GM21515 (cell line): Measurements from ENCODE around the gene IRF7.

Experiments used
- ATAC-seq: cut with Tn5 transposase; IDR thresholded peaks from one replicate; pipeline ENCODE4 v1.9.1; 2021; ENCODE audit not compliant: unreplicated experiment

Gene IRF7

GRCh38 chr11:621838-622237 lies 6.1 kb upstream of the IRF7 start:
- ATAC-seq = no peak

DNA sequence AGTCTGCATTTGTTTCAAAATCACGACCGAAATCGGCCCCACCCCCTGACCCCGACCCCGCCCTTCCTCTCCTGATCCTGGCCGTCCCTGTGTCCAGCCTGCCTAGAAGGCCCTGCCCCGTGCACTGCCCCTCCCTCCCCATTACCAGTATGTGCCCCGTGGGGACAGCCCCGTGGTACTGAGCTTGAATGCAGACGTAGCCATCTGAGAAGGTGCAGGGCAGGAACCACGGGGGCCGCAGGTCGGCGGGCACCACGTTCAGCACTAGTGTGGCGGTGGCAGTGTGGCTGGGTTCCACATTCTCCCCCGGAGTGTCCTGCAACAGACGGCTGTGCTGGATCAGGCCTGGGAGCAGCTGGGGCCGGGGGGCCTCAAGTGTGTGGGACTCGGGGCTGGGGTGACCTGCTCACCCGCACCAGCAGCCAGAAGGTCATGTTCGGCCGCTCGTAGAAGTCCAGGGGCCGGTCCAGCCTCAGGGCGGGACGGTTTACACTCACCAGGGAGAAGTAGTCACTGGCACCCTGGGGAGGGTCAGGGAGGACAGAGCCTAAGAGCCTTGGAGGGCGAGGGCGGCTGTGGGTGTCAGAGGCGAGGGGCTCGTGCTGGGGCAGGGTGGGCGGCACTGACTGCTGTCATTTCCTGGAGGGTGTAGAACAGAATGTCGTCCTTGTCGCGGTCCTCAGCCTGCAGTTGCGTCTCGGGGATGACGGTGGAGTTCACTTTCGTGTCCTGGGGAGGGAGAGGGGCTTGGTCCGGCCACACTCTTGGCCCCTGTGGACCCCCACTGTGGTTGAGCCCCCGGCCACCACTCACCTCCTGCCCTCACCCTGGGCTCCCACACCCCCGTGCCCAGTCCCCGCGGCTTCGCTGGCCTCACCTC lies 5.4 kb upstream of the IRF7 start:
- no peak for ATAC-seq

DNA sequence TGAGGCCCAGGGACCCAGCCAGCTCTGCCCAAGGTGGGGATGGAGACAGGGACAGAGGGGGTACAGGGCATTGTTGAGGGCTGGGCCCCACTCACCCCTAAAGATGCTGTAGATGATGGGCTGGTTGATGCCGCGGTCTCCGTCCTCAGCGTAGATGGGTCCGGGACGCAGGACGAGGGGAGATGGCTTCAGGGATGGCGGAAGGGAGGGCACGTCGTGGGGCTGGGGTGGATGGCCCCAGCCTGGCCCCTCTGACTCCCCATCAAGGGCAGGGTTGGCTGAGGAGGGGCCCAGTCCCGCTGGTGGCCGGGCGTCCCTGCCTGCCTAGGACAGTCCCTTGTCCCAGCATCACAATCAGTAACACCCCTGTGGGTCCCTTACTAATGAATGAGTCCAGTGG lies 4.5 kb upstream of the IRF7 start:
- no peak for ATAC-seq

GRCh38 chr11:619628-620050 lies 3.9 kb upstream of the IRF7 start:
- no peak for ATAC-seq

DNA sequence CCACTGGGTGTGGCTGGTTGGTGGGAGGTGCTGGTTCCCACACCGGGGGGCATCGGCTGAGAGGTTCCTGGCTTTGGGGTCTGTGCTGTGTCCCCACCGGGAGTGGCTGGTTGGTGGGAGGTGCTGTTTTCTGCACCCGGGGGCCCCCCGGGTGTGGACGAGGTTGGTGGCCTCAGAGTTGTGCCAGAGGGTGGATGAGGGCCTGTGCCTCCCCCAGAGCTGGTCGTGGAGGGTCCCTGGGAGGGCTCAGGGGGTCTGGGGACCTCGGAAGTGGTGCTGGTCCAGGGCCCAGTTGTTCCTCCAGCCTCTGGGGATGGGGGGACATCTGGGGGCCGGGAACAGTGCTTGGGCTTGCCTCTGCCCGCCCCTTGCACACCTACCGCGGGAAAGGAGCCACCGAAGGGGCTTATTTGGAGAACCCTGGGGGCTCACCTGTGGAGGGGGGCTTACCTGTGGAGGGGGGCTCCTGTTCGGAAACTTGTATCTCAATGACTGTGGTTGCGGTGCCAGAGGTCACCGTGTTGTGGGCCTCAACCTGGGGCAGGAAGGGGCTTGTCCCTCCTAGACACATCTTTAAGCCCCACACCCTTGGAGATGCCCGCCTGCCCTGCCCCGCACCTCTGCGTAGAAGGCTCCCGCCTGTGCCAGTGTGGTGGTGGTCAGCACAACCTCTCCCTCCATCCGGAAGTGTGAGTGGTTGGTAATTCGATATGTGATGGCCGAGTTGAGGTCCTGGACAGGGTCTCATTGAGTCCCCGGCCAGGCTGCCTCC lies 3.3 kb upstream of the IRF7 start:
- no peak for ATAC-seq

- ATAC-seq = no peak
Measured at GRCh38 chr11:617912-618682, 2.3 kb upstream of the IRF7 start.

- no peak for ATAC-seq
Measured at GRCh38 chr11:617199-617911, 1.6 kb upstream of the IRF7 start.

GRCh38 chr11:616320-617198 lies 809 bp upstream of the IRF7 start:
- ATAC-seq = no peak

DNA sequence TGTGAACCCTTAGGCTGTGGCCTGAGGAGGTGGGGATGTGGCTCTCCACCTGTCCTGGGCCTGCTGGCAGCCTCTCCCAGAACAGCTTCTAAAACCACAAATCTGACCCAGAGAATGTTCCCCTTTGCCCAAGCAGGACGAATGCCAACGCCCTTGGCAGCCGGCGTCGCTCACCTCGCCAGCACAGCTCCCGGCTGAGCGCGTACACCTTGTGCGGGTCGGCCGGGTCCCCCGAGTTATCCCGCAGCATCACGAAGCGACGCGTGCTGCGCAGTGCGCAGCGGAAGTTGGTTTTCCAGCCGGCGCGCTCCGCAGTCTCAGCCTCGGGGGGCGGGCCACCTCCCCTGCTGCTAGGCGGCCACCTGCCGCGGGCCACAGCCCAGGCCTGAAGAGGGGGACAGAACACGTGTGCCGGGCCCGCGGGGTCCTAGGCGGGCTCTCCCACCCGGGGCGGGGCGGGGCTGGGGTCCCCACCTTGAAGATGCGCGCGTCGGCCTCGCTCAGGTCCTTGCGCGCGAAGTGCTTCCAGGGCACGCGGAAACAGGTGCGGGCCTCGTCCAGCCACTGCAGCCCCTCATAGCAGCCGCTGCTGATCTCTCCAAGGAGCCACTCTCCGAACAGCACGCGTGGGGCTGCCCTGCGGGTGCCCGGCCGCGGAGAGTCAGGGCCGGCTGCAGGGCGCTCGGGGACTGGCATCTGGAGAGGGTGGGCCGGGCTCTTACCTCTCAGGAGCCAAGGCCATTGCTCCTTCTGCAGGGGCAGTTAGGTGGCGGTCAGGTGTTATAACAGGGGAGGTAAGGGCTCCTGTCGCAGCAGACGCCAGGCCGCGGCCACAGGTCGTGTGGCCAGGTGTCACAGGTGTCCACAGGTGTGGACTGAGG lies 887 bp downstream of the IRF7 start:
- no peak for ATAC-seq

- ATAC-seq = no peak
Measured at GRCh38 chr11:614021-614622, 1.6 kb downstream of the IRF7 start.

- ATAC-seq = no peak
Measured at GRCh38 chr11:613369-613968, 2.3 kb downstream of the IRF7 start.

DNA sequence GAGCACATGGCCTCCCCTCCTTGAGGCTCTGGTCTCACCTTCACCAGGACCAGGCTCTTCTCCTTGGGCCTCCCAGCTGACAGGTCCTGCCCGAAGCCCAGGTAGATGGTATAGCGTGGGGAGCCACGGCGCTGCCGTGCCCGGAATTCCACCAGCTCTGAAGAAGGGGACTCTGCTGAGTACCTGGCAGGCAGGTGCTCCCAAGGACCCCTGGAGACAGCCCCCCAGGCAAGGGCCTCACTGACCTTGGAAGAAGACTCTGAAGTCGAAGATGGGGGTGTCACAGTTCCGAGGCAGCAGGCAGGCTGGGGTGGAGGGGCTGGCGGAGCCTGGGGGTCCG lies 2.8 kb downstream of the IRF7 start:
- no peak for ATAC-seq

- no peak for ATAC-seq
Measured at GRCh38 chr11:612201-612960, 3.4 kb downstream of the IRF7 start.

DNA sequence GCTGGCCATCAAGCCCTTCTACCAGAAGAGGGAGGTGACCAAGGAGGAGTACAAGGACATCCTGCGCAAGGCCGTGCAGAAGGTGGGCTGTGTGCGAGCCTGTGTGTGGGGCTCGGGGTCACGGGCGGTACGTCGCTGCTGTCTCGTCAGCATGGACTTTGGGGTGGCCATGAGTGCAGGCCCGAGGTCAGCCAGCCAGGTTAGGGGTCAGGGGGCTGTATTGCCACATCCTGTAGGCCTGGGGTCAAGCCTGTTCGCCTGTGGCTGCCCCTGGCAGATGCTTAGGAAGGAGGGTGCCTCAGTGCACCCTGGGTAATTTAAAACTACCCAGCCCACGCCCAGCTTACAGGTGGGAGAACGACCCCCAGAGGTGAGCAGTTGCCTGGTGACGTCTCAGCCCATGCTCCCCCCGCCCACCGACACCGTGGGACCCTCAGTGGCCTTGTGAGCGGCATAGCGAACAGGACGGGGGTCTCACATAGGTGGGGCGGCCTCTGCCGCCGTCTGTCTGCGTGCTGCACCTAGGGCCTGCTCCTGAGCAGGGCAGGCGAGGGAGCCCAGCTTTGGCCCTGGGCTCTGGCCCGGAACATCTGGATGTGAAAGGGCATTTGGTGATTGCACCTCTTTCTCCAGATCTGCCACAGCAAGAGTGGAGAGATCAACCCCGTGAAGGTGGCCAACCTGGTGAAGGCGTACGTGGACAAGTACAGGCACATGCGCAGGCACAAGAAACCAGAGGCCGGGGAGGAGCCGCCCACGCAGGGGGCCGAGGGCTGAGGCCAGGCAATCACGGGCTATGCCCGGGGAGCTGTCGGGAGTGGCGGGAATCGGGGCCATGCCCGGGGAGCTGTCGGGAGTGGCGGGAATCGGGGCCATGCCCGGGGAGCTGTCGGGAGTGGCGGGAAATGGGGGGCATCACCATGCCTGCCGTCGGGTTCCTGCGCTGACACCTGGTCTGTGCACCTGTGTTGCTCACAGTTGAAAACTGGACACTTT lies 4.5 kb downstream of the IRF7 start:
- ATAC-seq = no peak

DNA sequence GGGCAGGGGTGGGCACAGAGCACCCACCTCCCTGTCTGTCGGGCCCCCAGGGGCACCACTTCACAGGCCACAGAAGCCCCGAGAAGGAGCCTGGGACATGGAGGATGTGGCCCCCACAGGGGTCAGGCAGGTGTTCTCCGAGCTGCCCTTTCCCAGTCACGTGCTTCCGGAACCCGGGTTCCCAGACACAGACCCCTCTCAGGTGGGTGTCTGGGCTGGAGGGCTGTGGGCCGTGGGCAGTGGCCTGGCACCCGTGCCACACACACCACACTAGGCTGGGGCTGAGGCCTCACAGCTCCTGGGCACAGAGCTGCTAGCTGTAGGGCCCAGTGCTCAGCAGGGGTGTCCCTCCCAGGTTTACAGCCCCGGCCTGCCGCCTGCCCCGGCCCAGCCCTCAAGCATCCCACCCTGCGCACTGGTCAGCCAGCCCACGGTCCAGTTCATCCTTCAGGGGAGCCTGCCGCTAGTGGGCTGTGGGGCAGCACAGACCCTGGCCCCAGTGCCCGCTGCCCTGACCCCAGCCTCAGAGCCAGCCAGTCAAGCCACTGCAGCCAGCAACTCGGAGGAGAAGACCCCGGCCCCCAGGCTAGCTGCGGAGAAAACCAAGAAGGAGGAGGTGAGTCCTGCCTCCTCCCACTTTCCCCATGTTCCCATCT lies 5.5 kb downstream of the IRF7 start:
- ATAC-seq = no peak

DNA sequence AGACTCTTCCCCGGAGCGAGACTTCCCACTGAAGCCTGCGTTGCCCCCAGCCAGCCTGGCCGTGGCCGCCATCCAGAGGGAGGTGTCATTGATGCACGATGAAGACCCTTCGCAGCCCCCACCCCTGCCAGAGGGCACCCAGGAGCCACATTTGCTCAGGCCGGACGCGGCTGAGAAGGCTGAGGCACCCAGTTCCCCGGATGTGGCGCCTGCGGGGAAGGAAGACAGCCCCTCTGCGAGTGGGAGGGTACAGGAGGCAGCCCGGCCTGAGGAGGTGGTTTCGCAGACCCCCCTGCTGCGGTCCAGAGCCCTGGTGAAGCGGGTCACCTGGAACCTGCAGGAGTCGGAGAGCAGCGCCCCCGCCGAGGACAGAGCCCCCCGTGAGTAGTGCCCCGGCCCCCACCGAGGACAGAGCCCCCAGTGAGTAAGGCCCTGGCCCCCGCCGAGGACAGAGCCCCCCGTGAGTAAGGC lies 6.4 kb downstream of the IRF7 start:
- no peak for ATAC-seq
